ENCODE results near the gene SVOP.

The SVOP gene

GRCh38 chr12:108928695-108929094 lies 92.2 kb downstream of the SVOP start:
- ATAC-seq, result no peak

DNA sequence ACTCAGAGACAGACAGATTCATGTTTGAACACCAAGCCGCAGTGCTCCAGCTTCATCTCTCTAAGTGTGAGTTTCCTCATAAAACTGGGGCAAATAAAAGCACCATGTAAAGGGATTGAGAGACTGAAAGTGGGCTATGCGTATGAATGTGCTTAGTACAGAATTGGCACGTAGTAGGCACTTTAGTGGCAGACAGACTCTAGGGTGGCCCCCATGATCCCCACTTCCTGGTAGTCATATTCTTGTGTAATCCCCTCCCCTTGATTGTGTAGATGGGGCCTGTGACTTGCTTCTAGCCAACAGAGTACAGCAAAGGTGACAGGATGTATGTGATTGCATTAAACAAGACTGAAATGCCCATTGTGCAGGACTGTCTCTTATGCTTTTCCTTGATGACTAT lies 98.0 kb downstream of the SVOP start:
- ATAC-seq, result no peak

DNA sequence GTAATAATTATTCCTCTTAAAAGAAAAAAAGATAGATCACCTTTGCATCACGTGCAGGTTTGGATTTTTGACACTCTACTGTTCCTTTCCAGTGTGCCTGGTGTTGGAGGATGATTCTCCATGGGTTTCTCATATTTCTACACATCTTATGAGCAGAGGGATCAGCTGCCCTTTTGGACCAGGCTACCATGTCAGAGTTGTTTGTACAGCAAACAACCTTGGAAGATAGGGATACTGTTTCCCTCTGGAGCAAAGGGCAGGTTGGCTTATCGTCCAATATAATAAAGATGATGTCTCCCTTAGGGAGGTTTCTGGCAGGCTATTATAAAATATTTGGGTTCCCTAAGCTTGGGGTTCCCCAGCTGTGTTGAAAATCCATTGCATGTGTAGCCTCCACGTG lies 98.9 kb downstream of the SVOP start:
- ATAC-seq, result no peak

GRCh38 chr12:108918960-108919642 lies 101.8 kb downstream of the SVOP start:
- ATAC-seq, result no peak

- ATAC-seq, result no peak
Measured at GRCh38 chr12:108918206-108918605, 102.7 kb downstream of the SVOP start.

DNA sequence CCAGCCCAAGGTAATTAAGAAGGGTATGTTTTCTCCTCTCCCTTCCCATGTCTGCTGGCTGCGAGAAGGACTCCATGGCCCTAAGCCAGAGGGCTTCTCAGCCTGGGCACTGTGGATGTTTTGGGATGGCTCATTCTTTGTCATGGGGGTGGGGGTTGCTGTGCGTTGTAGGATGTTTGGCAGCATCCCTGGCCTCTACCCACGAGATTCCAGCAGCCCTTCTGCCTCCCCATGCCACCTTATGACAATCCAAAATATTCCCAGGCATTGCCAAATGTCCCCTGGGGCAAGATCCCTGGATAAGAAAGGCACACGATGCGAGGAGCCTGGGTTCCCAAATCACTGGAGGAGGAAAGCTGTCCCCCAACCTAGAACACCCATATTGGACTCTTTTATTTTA lies 104.5 kb downstream of the SVOP start:
- ATAC-seq, result no peak

GRCh38 chr12:108915632-108916133 lies 105.2 kb downstream of the SVOP start:
- ATAC-seq, result no peak

DNA sequence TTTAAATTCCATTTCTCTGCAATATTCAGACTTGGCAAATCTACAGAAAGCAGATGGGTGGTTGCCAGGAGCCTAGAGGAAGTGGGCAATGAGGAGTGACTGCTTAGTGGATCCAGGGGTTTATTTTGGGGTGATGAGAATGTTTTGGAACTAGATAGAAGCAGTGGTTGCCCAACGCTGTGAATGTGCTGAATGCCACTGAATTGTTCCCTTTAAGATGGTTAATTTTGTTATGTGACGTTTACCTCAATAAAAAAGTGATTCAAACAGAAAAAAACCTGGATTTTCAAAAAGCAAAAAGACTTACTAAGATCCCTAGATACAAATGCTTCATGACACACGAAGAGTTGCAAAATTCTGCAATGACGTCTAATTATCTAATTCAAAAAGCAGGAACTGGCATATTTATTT lies 106.7 kb downstream of the SVOP start:
- no peak for ATAC-seq

GRCh38 chr12:108912361-108912760 lies 108.5 kb downstream of the SVOP start:
- ATAC-seq, result no peak

GRCh38 chr12:108911915-108912314 lies 109.0 kb downstream of the SVOP start:
- ATAC-seq, result no peak

- ATAC-seq, result no peak
Measured at GRCh38 chr12:108910336-108910735, 110.5 kb downstream of the SVOP start.

- ATAC-seq, result no peak
Measured at GRCh38 chr12:108907839-108908351, 113.0 kb downstream of the SVOP start.

DNA sequence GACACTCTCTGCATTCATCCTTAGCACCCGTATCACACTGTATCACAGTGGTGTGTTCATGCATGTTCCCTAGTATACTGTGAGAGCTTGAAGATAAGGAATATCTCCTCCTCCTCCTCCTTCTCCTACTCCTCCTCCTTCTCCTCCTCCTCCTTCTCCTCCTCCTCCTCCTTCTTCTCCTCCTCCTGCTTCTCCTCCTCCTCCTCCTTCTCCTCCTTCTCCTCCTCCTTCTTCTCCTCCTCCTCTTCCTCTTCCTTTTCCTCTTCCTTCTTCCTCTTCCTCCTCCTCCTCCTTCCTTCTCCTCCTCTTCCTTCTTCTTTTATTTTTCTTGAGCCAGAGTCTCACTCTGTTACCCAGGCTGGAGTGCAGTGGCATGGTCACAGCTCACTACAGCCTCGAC lies 113.9 kb downstream of the SVOP start:
- ATAC-seq, result no peak

GRCh38 chr12:108905725-108906124 lies 115.1 kb downstream of the SVOP start:
- no peak for ATAC-seq

DNA sequence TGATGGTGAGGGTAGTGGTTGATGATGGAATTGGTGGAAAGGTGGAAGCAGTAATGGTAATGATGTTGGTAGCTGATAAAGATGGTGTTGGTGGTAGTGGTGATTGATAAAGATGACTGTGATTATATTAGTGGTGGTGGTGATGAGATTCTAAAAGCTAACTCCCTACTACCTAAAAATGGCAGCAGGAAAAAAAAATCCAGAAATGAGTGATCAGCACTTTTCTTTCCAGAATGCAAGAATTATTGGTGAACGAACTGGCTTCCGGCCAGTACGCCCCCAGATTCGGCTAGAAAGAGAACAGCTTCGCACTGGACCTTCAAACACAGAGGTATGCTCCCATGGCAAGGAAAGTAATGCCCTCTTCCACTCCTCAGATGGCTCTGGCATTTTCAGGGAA lies 121.7 kb downstream of the SVOP start:
- no peak for ATAC-seq

GRCh38 chr12:108896817-108897216 lies 124.1 kb downstream of the SVOP start:
- ATAC-seq, result no peak

- ATAC-seq, result no peak
Measured at GRCh38 chr12:108896336-108896735, 124.5 kb downstream of the SVOP start.

GRCh38 chr12:108895220-108895802 lies 125.6 kb downstream of the SVOP start:
- no peak for ATAC-seq

DNA sequence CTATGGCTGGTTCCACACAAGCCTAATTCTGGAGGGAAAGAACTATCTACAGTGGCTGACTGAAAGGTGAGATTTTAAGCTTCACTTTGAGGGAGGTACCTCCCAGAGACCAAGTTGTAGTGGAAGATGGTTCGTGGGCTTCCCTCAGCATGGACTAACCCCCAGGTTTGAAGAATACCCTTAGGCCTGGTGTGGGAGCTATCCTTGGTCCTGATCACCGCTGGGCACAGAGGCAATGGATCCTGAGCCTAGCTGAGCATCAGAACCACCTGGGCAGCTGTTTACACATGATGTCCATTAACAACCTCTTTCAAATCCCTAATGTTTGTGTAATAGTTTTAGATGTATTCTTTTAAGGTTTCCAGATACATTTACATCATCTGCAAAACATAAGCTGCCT lies 130.7 kb downstream of the SVOP start:
- no peak for ATAC-seq

DNA sequence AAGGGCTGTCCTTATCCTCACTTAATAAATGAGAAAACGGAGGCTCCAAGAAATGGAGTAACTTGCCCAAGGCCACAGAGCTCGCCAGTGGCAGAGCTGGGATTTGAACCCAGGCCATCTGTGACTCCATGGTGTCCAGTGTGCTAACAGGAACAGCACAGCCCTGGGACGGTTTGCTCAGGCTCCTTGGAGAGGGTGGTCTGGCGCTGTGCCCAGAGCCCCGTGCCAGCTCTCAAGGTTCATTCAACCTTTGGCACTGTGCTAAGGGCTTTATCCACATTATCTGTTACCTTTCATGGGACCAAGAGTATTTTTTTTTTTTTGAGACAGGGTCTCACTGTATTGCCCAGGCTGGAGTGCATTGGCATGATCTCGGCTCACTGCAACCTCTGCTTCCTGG lies 132.8 kb downstream of the SVOP start:
- no peak for ATAC-seq

DNA sequence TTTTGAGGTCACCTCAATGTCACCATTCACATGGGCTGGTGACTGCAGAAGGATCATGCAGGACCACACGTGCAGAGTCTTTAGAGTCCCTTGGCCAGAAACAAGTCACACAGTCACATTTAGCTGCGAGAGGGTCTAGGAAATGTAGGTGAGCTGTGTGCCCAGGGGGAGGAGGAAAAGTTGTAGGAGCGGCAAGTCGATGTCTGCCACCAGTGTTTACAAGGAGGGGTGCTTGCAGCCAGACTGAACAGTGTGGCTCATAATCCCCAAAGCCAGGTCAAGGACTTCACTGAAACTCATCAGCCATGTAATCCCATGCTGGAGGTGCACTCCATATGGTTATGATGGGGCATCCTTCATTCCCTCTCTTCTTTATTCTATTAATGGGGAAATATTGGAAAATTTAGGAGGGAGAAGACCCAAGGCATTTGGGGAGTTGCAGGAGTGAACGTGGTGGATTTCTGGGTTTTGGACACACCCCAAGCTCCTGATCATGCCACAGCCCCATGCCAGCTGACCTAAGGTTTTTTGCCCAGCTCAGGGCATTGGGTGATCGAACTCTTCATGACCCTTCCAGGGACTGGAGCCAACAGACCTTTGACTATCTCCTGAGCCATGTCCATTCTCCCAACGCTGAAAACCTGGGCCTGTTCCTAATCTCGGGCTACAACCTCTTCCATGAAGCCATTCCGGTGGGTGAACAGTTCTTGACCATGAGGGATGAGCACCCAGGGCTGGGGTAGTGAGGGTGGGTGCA lies 133.8 kb downstream of the SVOP start:
- no peak for ATAC-seq

DNA sequence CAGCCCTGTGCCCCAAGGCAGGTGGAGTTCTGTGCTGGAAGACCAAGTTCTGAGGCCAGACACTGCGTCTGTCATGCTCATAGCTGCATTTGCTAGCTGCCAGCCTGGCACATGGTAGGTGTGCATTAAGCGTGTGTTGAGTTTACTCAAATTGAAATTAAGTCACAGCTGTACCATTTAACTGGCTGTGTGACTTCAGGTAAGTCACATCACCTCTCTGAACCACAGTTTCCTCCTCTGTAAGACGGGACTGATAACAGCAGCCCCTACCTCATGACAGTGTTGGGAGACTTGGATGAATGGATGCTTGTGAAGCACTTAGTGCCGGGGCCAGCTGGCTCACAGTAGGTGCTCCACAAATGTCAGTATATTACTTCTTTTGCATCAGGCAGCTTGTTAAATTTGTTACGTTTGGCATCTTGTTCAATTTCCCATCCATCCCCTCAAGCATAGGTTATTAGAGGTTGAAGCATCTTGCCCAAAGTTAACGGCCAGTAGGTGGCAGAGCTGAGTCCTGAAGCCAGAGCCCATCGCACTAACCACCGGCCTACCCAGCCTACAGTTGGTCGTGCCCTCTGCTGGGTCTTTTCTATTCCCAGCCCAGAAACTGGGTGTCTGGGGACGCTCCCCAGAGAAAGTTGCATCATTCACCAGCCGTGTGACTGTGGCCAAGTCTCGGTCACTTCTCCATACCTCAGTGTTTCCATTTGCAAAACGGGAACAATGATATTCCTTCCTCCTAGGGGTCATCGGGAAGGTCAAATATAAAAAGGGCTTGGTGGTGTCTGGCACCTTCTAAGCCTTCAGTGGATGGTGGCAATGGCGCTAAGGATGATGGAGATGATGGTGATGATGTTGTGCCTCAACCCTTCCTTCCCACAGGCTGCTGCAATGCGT lies 136.5 kb downstream of the SVOP start:
- ATAC-seq, result peak; percentile 70 to 73

GRCh38 chr12:108881953-108882352 lies 138.9 kb downstream of the SVOP start:
- ATAC-seq, result no peak
